Central memory CD4-positive, alpha-beta T cell (primary cell): Measurements from ENCODE around the gene EHF.
A peak's percentile ranks its signal among the peaks of the same experiment; 100 is the strongest.

Experiments used
- DNase-seq: peaks from one replicate; pipeline ENCODE4 v3.0.0; 2022

EHF gene

DNA sequence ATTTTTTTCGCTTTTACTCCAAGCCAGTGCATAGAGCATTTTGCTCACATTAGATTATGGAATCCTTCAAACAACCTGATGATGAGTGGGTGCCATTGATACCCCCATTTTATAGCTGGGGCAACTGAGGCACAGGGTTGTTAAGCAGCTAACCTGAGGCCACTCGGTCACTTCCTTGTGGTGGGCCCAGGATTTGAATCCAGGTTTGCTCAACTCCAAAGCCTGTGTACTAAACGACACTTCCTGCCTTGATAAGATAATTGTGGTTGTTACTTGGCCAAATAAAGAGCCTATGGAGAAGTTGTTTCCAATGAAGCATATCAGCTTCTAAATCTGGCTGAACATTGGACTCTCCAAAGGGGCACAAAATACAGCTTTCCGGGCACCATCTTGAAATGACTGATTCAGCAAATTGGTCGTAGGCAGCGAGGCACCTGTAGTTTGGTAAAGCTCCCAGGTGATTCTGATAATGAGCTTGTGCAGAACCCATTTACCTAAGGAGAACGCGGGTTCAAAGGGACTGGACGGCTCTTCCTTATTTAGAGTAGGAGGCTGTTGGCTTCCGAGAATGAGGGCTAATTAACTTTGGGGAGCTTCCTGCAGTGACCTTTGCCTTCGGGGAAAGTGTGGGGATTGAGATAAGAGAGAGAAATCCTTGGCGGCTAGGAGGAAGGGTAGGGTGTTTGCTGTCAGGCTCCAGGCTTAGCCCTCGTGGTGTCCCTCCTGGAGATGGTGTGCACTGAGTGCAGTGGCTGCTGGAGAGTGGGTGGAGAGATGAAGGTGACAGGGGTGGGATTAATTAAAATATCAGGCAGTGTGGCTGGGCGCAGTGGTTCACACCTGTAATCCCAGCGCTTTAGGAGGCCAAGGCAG, 17.5 kb upstream of the EHF start:
- no peak for DNase-seq

DNA sequence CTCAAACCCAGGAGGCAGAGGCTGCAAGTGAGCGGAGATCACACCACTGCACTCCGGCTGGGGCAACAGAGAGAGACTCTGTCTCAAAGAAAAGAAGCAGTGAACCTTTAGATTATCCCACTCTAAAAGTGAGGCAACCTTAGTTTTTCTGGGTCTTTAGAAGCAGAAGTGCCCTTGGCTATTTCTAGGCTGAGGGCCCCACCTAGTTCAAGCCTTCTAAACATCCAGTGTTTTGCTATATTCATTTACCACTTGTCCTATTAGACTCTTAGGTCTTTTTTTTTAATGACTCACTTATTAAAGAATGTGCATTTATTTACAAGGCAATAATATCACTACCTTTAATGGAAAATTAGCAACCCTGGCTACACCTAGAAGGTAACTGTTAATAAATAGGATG, 16.7 kb upstream of the EHF start:
- no peak for DNase-seq

DNA sequence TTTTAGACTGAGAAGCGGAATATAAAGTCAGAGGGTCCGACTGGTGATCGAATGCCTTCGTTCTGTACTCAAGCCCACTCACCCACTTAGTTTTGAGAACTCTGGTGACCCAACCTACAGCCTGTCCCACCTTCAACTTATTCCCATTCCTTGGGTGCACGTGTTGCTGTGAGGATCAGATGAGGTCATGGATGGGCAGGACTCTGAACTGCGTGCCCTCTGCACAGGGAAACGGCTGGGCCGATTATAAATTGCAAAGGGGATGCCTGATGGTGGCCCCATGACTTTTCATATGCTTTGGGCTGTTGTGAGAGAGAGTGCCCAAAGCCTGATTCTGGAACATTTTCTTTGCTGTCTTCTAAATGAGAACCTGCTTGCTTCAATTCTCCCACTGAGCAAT, 16.0 kb upstream of the EHF start:
- no peak for DNase-seq

DNA sequence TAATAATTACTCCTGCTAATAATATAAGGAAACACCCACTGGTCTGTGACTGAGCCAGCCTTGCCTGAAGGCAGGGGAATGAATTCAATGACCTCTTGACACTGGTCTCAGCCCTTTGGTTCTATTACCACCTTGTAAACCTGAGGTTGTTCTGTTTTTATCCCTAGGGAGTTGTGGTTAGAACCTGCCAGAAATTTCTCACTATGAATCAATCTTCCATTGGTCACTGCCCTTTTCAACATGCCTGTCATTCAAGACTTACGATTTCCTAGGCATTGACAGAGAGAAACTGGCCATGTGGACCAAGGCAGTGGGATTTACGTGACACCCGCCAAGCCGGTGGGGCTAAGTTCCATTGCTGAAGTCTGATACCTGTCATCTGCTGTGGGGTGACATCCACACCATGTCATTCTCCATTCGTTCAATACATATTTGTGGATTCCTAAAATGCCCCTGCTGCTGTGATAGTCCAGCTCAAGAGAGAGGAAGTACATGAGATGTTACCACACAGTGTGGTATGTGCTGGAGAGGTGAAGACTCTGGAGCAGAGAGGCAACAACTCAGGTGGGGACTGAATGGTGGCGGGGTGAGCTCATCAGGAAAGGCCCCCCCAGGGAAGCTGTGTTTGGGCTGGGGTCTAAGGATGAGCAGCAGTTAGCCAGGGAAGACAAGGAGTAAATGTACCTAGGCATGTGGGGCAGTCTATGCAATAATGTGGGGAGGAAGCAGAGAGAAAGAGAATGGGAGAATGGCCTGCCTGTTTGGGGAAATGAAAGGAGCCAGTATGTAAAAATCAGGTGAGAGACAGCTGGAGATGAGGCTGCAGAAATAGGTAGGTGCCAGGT, 15.2 kb upstream of the EHF start:
- DNase-seq: no peak

DNA sequence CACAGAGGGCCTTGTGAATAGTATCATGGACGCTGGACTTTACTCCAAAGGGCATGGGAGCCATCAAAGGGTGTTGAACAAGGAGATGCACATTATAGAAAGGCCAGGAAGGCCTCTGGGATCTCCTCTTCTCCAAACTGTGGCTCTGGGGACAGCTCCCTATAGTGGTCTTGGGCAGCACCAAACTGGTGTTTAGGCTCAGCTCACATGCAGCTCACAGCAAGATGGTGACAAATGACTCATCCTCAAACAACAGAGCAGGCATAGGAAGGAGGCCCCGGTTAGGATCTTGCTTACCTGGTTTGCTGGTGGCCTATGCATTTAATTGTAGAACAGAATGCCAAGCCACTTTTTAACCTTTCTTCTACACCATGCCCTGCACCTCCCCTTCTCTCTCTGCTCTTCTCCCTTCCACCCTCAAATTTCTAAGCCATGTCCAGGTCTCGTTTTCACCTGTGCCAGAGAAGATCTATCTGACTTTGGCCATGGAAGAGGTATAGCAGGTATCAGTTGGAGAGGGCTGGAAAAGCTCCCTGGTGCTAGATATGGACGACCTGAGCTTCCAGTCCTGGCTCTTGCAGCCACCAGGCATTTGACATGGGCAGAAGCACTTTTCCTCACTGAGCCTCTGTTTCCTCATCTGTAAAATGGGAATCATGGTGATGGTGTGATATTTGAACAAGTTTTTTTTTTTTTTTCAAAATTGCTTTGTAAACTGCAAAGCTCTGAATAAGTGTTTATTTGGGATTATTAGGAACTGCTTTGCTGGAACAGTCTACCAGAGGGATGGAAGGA, 14.4 kb upstream of the EHF start:
- DNase-seq: no peak

DNA sequence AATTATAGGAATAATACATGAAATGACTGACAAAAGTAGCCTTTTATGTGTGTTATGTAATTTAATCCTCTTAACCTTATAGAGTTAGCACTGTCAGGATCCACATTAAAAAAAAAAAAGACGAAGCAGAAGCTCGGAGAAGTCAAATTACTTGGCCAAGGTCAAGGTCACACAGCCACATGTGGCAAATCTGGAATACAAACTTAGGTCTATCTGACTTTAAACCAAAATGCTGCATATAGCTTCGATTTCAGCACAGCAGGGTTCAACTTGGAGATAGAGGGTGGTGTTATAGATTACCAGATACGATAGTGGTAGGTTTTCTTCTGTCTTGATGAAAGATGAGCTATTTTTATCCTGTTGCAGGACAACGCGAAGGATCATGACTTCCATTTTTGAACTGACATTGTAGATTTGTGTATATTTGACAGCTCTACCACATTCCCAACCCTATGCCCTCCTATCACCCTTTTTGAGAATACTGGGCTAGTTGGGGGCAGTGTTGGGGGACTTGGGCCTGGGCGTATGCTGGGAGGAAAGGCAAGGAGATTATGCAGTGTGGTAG, 11.6 kb upstream of the EHF start:
- DNase-seq: no peak

DNA sequence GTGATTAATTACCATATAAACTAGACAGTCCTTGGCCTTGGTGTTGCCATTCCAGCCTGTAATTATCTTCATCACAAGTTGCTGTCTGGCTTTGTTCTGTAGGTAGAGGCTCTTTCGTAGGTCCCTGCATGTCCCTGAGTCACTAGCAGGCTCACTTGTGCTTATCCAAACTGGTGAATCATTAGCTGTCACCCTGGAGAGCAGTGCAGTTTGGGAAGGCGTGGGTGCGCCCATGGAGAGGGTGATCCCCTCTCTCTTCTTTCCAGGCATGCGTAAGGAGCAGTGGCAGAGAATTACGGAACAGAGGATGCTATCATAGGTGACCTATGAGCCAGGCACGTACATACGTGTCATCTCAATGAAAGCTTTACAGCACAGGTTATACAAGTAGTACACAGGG, 11.0 kb upstream of the EHF start:
- DNase-seq: no peak

DNA sequence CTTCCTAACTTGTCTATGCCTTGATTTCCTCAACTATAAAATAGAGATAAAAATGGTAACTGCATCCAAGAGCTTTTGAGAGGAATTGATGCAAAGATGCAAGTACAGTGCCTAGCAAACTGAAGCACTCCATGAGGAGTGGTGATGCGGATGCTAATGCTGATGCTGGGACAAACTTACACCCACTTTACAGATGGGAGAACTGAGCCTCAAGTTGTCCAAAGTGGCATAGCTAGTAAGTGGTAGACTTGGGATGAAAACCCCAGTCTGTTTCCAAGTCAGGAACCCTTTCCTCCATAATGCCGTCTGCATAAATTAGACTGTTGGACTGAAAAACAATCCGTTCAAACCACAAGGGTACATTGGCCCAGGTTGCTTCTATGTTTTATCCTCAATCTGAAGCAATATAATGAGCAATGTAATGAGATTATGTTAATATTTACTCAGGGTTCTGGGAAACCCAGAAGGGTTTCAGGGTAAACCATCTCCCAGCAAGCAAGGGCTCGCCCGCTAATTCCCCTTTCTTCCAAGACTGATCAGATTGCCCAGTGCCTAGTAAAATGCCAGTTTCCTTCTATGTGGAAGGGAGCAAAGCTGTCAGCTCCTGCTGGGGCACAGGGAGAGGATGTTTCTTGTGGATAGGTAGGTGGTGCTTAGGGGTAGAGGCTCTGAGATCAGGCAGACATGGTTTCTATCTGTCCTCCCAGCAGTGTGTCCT, 10.4 kb upstream of the EHF start:
- no peak for DNase-seq

DNA sequence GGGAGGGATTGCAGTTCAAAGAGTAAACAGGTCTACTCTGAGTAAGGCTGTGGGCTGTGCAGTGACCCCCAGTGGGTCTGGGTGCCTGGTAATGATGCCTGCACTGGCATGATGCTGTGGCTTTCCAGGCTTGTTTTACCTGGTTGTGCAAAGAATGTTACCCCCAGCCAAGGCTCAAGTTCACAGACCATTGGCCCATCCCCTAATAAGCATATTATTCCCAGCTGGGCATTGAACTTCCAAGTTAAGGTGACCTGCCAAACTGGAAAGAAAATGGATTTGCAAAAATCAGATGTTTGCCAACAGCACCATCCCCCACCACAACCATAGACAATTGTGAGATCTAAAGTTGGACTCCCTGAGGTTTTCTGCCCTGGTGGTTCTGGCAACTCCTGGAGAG, 7.9 kb upstream of the EHF start:
- DNase-seq: no peak

DNA sequence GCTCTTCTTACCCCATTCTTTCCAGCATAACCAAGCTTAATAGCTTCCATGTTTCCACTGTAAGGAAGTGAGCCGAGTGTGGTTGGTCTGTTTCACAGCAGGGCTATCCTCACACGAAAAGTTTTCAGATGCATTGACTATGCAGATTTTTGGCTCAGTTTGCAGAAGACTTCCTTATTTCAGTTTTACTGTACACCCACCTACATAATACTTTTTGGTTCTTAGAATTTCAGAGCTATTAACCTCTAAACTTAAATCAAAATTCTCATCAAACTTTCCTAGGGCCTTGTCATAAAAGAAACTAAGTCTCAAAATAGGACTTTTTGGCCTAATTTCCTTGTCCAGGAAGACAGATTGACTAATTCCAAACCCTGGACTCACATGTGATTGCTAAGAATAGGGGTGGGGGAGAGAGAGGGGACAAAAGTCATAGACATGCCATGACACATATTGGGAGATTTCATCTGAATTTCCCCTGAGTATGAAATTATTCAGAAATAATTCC, 7.3 kb upstream of the EHF start:
- no peak for DNase-seq

DNA sequence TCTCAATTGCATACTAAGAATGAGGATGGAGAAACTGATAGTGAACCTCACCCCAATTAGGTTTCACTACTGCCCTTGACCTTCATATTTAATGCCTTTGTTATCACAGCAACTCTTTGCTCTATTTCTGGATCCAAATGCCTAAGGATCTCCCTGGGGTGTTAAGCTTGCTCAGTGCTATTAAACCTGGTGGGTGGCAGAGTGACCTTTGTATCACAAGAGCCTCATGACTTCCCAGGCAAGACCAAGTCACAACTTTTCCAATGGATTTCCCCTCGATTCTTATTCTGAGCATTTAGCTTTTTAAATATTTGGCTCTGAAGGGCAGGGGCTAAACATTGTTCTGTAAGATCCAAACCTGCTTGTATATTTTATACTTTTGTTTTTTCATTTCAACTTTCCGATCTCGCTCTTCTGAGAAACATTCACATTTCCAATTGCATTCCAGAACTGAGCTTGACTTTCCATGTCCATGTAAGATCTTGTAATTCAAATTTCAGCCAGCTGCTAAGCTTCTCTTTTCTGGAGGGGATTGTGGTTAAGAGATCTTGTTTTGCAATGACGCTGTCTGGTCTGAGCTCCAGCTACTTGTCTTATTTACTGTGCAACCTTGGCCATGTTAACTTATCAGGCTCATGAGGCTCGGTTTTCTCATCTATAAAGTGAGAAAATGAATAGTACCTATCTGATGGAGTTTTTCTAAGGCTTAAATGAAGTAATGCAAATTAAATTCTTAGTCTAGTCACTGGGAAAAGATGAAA, 6.4 kb upstream of the EHF start:
- no peak for DNase-seq

DNA sequence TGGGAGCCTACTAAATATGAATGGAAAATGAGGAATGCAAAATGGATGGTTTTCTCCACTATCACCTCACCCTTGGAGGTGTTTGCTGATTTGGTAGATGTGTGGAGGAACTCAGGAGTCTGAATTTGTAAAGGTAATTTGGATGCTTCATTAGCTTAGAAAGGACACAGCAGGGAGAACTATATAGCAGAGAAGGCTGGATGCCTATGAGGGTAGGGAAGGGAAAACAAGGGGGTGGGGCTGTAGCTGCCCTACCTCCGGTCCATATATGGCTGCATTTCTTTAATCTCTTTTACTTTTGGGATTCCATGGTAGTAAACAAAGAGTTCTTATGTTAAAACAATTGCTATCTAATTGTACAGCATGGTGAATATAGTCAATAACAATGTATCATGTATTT, 4.8 kb upstream of the EHF start:
- no peak for DNase-seq

DNA sequence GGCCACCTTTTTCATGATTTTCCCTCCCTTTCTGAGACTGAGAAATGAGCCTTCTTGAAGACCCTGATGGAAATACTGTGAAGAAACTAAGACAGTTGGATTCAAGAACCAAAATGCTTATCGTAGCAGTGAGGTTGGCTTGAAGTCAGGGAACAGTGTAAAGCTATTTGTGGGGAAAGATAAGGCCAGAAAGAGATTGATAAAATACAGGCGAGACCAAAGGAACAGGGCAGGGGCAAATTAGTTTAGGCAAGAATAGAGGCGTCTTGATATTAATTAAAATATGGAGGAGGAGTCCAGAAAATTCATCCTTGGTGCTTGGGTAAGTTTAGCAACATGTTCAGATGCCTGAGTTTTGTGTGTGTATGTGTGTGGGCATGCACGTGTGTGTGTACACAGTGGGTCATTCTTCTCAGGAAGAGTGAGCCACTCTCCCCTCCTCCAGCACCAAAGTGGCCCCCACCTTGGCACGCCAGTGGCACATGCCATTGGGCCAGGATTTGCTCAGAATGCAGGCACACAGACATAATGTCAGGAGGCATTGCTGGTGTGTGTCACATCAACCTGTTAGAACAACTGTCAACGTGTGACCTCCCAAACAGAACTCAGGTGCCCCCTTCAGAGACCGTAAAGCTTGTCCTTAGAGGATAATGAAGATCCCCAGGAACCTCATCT, 3.9 kb upstream of the EHF start:
- no peak for DNase-seq

DNA sequence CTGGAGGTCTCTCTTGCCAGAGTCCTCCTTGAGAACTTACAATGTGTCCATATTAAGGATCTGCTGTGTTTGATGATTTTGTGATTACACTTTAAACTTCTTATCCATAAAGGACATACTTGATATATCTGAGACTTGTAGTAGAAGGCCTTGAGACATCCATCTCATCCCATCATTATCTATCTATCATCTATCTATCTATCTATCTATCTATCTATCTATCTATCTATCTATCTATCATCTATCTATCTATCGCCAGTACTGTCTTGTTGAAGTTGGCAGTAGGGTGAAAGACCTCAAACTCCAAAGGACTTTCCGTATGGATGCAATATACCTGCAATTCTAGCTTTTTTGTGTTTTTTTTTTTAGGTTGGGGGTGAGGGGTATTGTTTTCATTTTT, 2.5 kb upstream of the EHF start:
- DNase-seq: no peak

DNA sequence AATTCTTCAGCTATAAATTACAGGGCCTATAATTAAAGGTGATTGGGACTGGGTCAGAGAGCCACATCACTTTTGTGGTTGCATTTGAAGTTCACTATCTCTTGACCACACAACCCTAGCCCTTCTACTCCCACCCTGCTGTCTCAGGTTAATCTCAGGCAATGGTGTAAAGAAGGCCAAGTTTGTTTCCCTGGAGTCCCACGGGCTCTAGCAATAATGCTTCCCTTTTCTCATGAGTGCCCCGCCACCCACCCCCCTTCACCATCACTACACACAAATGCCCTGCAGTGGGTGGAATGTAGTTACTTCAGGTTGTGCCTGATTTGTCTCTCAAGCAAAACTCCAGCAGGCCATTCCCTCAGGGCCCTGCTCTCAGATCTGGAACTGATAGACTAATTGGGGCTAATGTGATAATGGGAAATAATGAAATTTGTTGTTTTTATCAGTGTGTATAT, 1.8 kb upstream of the EHF start:
- DNase-seq: no peak

DNA sequence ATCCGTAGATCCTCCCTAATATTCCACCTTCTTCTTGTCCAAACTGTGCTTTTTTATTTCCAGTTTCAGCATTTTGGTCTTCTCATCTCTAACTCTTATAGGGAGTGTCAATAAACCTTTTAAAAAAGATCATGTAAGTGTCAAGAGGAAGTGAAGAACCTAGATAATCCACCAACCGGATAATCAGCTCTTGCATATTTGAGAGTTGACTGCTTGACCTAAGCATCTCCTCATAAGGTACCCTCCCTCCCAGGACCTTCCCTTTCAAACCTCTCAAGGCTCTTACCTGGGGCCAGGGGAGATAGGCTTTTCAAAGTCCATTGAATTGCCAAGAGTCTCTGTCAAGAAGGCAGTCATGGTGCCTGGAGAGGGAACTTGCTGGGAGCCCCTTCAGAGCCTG, 691 bp upstream of the EHF start:
- DNase-seq: no peak

DNA sequence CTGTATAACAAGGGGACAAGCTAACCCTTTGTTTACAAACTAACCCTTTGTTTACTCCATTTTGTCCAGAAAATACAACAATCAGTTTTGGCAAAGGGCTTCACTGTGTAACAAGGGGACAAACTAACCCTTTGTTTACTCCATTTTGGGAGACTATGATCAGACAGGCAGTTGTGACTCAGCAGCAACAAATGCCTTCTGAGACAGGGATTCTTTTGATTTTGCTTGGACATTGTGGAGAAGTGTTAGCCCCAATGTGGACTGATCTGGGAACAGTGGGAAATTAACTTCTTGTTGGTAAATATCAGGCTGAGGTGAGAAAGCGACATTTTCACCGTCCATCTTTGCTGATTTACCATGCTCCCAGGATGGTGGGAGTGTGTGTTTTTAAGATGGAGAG, 983 bp downstream of the EHF start:
- DNase-seq: no peak

DNA sequence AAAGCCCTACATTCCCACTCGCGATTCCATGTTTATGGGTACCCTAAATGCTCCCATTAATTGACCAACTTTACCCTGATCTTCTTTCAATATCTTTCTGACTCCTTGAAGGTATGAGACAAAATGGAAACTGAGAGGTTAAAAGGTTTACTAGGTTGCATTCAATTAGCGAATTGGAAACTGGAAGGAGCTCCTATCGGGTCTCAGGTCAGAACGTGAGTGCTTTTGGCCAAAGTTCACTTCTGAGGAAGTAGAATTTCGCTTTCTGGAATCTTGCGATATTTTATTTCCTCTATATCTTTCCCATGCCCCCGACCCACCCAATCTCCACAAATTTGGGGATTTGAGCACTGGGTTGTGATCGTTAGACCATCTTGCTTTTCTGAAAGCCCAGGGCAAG, 2.6 kb downstream of the EHF start:
- DNase-seq: no peak

DNA sequence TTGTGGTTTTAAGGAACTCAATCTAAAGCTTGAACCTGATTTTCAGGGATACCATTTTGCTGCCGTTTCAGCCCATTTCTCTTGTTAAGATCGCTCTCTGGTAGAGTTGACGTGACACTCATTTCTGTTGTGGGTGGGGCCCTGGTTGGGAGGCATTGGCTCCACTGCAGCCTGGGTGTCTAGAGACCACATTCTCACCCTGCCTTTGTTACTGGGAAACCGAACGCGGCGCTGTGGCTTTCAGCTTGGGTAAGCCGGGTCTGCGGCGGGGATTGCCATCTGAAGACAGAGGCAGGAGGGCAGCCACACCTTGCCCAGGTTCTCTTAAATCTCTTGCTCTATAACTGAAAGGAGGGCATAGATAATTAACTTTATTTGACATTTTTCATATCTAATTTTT, 3.2 kb downstream of the EHF start:
- DNase-seq: peak; percentile 15

DNA sequence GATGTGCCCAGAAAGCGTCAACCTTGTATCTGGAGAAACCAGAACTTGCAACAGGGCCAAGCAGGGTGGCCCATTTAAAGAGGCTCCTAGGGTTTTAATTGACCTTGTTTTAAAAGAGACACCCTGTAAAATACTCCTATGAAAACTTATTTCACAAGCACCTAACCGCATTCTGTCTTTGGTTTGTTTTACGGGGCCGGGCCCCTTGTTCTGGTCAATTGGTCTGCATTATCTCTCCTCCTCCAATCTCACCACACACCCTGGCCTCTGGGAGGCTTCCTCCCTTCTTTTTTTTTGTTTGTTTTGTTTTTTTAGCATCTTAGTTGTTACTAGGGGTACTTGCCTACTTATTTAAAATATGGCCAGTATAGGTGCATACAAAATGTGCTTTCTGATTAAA, 4.7 kb downstream of the EHF start:
- DNase-seq: no peak

DNA sequence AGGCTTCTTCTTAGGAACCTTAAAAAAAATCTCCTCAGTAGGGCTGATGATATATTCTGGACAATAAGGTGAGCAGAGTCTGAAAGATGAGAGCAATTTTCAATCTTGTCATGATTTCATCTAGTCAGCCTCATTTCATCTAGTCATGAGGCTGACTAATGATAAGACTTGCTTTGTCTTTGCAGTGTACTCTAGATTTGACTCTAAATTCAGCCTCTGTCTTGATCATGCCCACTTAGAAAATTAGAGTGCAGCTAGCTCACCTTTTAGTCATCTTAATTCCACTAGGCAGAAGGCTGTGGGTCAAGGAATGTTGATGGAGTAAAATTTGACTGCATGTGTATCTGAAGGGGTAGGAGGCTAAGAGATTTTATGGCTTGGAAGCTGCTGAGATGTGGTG, 5.5 kb downstream of the EHF start:
- no peak for DNase-seq
